Stimulated activated CD8-positive, alpha-beta memory T cell treated with anti-CD3 and anti-CD28 coated beads, Interleukin-15, amount 100 ng/mL, for 48 hours (primary cell): ENCODE measurements around the gene IFT22.
"Not testable (repeated sequence)": the region's sequence is repeated elsewhere in the genome, so short reads cannot be mapped to it uniquely, and the experiment has no call there.

ENCODE experiments used
- DNase-seq, 2 donors: peaks; one replicate each; pipeline ENCODE4 v3.0.0-alpha.2; 2020; ENCODE audit warnings: low read depth in 2 of 2

Gene IFT22

DNA sequence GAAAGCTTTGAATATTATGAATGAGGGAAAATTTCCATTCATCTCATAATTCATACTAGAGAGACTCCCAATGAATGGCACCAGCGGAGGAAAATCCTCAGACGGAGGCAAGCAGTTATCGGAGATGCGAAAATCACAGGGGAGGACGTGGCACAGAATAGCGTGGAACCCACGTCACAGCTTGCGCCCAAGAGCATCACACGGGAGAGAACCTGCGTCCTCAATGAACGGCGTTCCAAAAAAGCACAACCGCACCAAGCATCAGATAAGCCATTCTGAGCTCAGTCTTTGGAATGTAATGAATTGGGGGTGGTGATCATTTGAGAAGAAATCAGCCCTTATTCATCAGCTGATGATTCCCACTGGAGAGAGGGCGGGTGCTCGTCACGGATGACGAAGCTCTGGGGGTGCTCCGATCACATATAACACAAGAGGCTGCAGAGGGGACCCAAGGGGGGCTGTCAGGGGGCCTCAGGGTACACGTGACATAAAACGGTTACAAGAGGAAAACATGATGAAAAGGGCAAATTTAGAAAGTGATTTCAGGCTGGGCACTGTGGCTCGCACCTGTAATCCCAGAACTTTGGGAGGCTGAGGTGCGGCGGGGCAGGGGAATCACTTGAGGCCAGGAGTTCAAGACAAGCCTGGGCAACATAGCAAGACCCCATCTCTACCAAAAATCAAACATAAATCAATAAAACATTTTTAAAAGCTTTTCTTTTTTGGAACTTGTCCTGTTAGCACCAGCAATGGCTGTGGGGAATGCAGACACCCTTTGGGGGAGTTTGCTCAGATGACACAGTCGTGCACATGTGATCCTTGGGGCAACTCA is 42.9 kb downstream of the IFT22 start:
- no peak for DNase-seq

DNA sequence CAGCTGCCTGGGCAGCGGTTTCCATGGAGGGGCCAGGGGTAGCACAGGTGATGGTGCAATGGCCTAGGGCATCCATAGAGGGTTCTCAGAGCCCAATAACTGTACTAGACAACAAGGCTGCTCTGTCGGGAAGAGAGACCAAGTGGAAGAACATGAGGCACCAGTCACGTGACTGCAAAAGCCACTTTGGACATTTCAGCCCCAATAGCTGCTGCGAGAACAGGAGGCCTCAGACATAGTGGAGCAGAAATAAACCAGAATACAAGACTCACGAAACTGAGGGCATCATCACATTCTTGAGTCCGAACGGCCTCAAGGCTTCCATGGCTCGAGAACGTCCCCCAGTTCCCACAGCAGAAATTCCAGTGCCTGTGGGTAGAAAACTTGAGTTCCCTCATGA is 44.5 kb downstream of the IFT22 start:
- DNase-seq = no peak

DNA sequence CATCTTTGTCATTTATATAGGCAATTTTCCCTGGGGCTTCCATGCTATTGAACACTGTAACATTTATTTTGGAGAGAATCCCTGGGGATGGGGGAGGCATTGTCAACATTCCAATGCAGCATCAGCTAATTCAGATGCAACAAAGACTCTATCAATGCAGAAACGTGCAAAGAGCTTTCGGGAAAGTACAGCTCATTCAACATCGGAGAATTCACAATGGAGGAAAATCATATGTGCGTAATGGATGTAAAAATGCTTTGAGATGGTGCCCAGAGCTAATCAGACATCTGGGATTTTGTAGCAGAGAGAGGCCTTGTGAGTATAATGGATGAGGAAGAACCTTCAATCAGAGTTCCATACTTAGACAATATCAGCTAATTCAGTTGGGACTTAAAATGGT is 48.4 kb downstream of the IFT22 start:
- DNase-seq = no peak

DNA sequence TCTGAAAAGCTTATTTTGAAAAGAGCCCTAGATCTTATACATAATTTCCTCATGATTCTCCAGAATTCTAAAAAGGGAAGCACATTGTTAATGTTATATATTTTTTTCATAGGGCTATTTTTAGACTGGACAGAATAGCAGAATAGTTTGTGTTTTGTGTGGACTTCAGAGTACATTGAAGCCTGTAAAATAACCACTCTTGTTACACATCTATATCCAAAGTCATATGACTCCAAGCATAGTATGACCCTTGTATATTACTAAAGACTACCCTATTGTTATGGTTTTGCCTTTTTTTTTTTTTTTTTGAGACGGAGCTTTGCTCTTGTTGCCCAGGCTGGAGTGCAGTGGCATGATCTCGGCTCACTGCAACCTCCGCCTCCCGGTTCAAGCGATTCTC is 50.6 kb downstream of the IFT22 start:
- DNase-seq = no peak

DNA sequence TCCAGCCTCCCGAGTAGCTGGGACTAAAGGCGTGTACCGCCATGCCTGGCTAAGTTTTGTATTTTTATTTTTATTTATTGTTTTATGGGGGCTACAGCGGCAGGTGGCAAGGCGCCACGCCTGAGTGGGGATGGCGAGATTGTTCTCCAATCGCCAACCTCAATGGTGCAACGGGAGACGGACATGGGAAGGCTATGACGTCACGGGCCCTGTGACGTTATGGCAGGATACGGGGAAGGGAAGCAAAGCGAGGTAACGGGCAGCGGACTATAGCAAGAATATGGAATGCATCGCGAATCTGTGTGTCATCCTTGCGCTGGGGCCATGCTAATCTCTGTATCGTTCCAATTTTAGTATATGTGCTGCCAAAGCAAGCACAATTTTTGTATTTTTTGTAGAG is 51.9 kb downstream of the IFT22 start:
- no peak for DNase-seq

DNA sequence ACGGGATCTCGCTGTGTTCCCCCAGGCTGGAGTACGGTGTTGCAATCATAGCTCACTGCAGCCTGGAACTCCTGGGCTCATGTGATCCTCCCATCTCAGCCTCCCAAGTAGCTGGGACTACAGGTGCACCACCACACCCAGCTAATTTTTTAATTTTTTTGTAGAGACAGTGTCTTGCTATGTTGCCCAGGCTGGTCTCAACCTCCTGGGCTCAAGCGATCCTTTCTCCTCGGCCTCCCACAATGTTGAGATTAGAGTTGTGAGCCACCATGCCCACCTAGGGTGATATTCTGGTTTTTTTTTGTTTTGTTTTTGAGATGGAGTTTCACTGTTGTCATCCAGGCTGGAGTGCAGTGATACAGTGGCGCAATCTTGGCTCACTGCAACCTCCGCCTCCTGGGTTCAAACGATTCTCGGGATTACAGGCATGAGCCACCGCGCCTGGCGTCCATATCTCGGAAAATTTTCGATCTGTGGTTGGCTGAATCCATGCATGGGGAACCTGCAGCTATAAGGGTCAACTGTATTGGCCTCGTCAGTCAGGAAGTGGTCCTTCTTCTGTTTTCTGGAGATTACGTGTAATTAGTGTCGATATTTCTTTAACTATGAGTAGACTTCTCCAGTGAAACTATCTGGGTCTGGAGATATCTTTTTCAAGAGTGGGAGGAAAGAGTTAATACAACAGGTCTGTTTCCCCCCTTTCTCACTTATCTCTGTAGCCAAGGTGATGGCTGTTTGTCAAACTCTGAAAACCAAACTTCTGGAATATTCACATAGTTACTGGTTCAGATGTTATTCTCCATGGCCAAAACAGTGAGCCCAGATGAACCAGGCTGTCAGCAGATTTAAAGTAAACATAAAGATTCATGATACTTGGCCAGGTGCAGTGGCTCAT is 55.7 kb downstream of the IFT22 start:
- DNase-seq = no peak

DNA sequence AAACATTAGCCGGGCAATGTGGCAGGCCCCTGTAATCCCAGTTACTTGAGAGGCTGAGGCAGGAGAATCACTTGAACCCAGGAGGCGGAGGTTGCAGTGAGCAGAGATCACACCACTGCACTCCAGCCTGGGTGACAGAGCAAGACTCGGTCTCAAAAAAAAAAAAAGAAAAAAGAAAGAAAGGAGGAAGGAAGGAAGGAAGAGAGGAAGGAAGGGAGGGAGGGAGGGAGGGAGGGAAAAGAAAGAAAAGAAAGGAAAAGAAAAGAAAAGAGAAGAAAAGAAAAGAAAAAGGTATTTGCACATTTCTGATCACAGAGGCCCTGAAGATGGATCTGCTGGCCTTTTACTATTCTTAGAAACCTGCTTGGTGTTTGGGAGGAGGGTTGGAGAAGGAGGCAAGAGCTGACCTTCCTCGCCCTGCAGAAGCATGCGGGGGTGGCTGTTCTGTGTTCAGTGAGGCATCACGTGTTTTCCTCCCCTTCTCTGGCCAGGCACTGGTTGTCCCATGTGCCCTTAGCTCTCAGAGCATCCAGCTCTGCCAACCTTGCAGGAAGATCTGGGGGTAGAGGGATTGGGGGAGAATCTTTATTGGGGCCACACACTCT is 57.4 kb downstream of the IFT22 start:
- not testable (repeated sequence) for DNase-seq
